ENCODE measurements around the gene SHROOM3.
A peak's percentile ranks its signal among the peaks of the same experiment; 100 is the strongest.

The SHROOM3 gene

DNA sequence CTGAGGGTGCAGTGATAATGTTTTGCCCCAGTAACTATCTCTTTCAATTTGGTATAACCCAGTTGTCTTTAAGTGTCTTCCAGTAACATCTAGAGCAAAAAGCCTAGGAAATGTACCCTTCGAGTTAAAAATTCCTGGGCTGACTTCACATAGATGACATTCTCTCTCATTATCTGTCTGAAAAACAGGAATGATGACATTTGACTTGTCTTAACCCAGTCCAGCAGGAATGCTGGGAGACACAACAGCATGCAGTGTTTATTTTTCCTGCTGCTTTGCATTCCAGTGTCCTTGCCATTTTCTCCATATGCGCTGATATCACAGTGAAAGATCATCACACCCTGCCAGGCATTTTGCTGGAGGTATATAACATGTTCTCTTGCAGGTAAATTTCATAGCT, 333.0 kb downstream of the SHROOM3 start:
- ChIA-PET CTCF (no interaction called here), POLR2A (no interaction called here)
- no peak overlapping the region for H3K4me3 ChIP-seq (ENCODE audit: control insufficient read depth in 1 of 7, extremely low read depth in 1 of 7, insufficient read depth in 4 of 7, low read depth in 2 of 7, low read length in 6 of 7)
- H3K9me3 ChIP-seq (ENCODE audit: control extremely low read depth in 1 of 5, control insufficient read depth in 4 of 5, insufficient read depth in 2 of 5, low read depth in 1 of 5, low read length in 4 of 5) = no peaks in the 10 kb centered on the region
- no peak for DNase-seq
- H3K4me1 ChIP-seq (ENCODE audit: control extremely low read depth in 1 of 4, control insufficient read depth in 4 of 4, insufficient read depth in 4 of 4, low read length in 3 of 4) = peaks cover 0 to 4% (median 0%) of the 10 kb centered on the region in 4 experiments
- no peaks in the 10 kb centered on the region for H3K36me3 ChIP-seq (ENCODE audit: control insufficient read depth in 4 of 4, insufficient read depth in 4 of 4, low read length in 3 of 4)
- H3K27ac ChIP-seq (ENCODE audit: insufficient read depth in 1 of 2, low read depth in 1 of 2, low read length in 2 of 2, poor library complexity in 1 of 2, severe bottlenecking in 2 of 2) = no peak overlapping the region
- WGBS (ENCODE audit: insufficient coverage) = 100% methylated on average over 1 of the region's 2 CpGs
- no peaks in the 10 kb centered on the region for H3K27me3 ChIP-seq (replicated peaks in 2 of 5; ENCODE audit: control insufficient read depth in 4 of 5, insufficient read depth in 5 of 5, low read length in 4 of 5)

DNA sequence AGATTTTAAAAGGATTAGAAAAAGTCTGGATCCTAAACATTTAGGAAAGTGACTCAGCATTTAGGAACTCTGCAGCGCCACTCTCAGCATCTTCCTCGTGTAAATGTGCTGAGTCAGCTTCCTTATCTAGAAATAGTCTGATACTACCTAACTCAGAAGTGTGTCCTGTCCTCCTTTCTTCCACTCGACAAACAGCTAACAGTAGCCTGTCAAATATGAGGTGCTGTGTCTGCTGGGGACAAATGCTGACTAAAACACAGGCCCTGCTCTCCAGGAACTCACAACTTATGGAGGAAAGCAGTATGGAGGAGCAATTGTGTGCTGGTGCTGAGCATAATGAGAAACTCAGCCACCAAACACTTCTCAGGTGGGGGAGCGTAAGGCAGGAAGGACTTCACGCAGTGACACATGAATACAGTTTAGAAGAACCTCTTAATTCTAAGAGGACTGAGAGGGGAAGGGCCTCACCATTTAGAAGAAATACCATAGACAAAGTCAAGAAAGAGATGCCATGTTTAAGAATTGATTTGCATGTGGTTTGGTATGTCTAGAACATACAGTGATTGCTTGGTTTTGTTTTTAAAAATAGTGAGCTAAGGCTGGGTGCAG, 337.6 kb downstream of the SHROOM3 start:
- Histone ChIP-seq H3K4me3 (ENCODE audit: control insufficient read depth in 1 of 7, extremely low read depth in 1 of 7, insufficient read depth in 4 of 7, low read depth in 2 of 7, low read length in 6 of 7) (no peak overlapping the region), H3K36me3 (ENCODE audit: control insufficient read depth in 4 of 4, insufficient read depth in 4 of 4, low read length in 3 of 4) (no peaks in the 10 kb centered on the region), H3K4me1 (ENCODE audit: control extremely low read depth in 1 of 4, control insufficient read depth in 4 of 4, insufficient read depth in 4 of 4, low read length in 3 of 4) (peaks cover 0 to 4% (median 0%) of the 10 kb centered on the region in 4 experiments), H3K9me3 (ENCODE audit: control extremely low read depth in 1 of 5, control insufficient read depth in 4 of 5, insufficient read depth in 2 of 5, low read depth in 1 of 5, low read length in 4 of 5) (no peaks in the 10 kb centered on the region), H3K27ac (ENCODE audit: insufficient read depth in 1 of 2, low read depth in 1 of 2, low read length in 2 of 2, poor library complexity in 1 of 2, severe bottlenecking in 2 of 2) (no peak overlapping the region), H3K27me3 (replicated peaks in 2 of 5; ENCODE audit: control insufficient read depth in 4 of 5, insufficient read depth in 5 of 5, low read length in 4 of 5) (no peaks in the 10 kb centered on the region)
- DNase-seq = peak; percentile 14 to 55 (median 44)
- POLR2A ChIA-PET = interaction anchor here (0.7 kb wide), 2 partner anchors 68 to 120 kb away, joined by 4 read pairs; no protein-coding TSS in a partner anchor
- CTCF ChIA-PET = no interaction called here
- 0% methylated on average over 2 of the region's 5 CpGs for WGBS (ENCODE audit: insufficient coverage)

DNA sequence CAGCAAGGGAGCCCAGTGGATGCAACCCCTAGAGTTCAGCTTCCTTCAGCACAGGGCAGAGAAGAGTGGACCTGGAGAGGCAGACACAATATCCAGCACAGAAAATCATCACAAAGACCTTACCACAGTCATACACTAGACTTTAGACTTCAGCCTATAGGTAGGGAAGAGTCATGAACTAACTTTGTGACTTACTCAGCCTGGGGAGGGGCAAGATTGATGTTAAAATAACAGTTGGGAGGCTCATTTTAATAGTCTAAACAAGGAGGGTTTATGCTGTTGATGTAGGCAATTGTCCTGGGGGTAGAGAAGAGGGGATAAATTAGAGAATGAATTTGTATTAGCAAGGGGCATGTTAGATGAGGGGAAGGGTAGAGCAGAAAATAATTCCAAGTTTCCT, 338.7 kb downstream of the SHROOM3 start:
- H3K4me1 ChIP-seq (ENCODE audit: control extremely low read depth in 1 of 4, control insufficient read depth in 4 of 4, insufficient read depth in 4 of 4, low read length in 3 of 4) = peaks cover 0 to 4% (median 0%) of the 10 kb centered on the region in 4 experiments
- ChIA-PET POLR2A (no interaction called here), CTCF (no interaction called here)
- no peak overlapping the region for H3K27ac ChIP-seq (ENCODE audit: insufficient read depth in 1 of 2, low read depth in 1 of 2, low read length in 2 of 2, poor library complexity in 1 of 2, severe bottlenecking in 2 of 2)
- no peak overlapping the region for H3K4me3 ChIP-seq (ENCODE audit: control insufficient read depth in 1 of 7, extremely low read depth in 1 of 7, insufficient read depth in 4 of 7, low read depth in 2 of 7, low read length in 6 of 7)
- no peak for DNase-seq
- H3K36me3 ChIP-seq (ENCODE audit: control insufficient read depth in 4 of 4, insufficient read depth in 4 of 4, low read length in 3 of 4) = no peaks in the 10 kb centered on the region
- no peaks in the 10 kb centered on the region for H3K9me3 ChIP-seq (ENCODE audit: control extremely low read depth in 1 of 5, control insufficient read depth in 4 of 5, insufficient read depth in 2 of 5, low read depth in 1 of 5, low read length in 4 of 5)
- H3K27me3 ChIP-seq (replicated peaks in 2 of 5; ENCODE audit: control insufficient read depth in 4 of 5, insufficient read depth in 5 of 5, low read length in 4 of 5) = no peaks in the 10 kb centered on the region

DNA sequence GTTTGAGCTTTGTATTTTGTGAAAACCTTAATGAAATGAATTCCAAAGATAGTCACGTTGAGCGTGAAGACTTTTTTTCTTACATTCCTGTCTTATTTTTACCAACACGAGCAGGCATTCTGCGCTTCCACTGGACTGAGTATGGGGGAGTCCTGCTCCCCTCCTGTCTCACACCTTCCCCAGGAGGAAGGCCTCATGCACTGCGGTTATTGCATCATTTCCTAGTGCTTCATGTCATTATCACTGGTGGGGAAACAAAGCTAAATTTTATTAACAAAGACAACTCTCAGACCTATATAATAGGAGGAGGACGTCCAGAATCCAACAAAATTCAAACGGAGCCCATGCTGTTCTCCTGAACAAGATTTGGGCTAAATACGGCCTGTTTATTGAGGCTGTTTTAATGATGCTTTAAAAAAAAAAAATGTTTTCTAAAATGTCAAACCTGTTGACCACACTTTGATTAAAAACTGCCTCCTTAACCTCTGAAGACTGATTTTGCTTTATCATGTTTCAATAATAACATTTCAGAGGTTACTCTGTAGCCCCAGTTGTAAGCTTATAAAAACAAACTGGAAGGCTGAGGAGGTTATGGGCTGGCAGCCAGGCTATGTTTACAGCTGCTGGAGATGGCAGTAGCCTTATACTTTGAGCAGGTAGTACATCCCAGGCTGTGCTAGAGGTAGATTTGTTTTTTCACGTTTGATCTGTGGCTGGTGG, 344.9 kb downstream of the SHROOM3 start:
- H3K27me3 ChIP-seq (replicated peaks in 2 of 5; ENCODE audit: control insufficient read depth in 4 of 5, insufficient read depth in 5 of 5, low read length in 4 of 5) = no peaks in the 10 kb centered on the region
- 95% methylated on average over 4 of the region's 9 CpGs for WGBS (ENCODE audit: insufficient coverage)
- no peaks in the 10 kb centered on the region for H3K4me1 ChIP-seq (ENCODE audit: control extremely low read depth in 1 of 4, control insufficient read depth in 4 of 4, insufficient read depth in 4 of 4, low read length in 3 of 4)
- no peak overlapping the region for H3K4me3 ChIP-seq (ENCODE audit: control insufficient read depth in 1 of 7, extremely low read depth in 1 of 7, insufficient read depth in 4 of 7, low read depth in 2 of 7, low read length in 6 of 7)
- no peaks in the 10 kb centered on the region for H3K36me3 ChIP-seq (ENCODE audit: control insufficient read depth in 4 of 4, insufficient read depth in 4 of 4, low read length in 3 of 4)
- ChIA-PET CTCF (no interaction called here), POLR2A (no interaction called here)
- DNase-seq = no peak
- no peak overlapping the region for H3K27ac ChIP-seq (ENCODE audit: insufficient read depth in 1 of 2, low read depth in 1 of 2, low read length in 2 of 2, poor library complexity in 1 of 2, severe bottlenecking in 2 of 2)
- no peaks in the 10 kb centered on the region for H3K9me3 ChIP-seq (ENCODE audit: control extremely low read depth in 1 of 5, control insufficient read depth in 4 of 5, insufficient read depth in 2 of 5, low read depth in 1 of 5, low read length in 4 of 5)

DNA sequence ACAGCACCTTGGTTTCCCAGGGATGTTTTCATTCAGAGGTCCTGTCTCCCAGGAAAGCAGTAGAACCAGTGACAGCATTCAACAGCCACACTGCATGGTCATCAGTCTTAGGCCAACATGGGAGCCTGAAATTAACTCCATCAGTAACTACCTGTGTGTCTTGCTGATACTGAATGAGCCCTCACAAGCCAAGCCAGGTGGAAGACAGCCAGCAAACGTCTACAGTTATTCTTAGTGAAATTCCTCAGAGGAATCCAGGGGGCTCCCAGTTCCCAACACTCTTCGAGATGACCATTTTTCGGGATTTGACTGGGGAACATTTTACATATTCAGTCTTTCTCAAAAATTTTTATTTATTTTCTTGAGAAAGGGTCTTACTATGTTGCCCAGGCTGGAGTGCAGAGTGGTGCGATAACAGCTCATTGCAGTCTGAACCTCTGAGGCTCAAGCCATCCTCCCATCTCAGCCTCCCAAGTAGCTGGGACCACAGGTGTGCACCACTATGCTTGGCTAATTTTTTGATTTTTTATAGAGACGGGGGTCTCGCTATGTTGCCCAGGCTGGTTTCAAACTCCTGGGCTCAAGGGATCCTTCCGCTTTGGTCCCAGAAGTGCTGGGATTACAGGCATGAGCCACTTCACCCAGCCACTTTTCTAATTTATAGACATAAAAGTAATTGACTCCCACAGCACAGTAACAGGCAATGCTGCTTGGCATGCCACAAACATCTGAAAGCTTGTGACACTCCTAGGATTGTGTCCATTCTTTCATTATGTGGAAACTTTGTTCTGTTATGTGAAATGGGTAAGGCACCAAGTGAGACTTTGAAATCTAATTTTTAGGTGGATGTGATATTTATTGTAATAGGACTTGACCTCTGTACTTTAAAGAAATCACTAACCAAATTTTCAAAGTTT, 346.0 kb downstream of the SHROOM3 start:
- no peak overlapping the region for H3K4me3 ChIP-seq (ENCODE audit: control insufficient read depth in 1 of 7, extremely low read depth in 1 of 7, insufficient read depth in 4 of 7, low read depth in 2 of 7, low read length in 6 of 7)
- no peaks in the 10 kb centered on the region for H3K27me3 ChIP-seq (replicated peaks in 2 of 5; ENCODE audit: control insufficient read depth in 4 of 5, insufficient read depth in 5 of 5, low read length in 4 of 5)
- H3K4me1 ChIP-seq (ENCODE audit: control extremely low read depth in 1 of 4, control insufficient read depth in 4 of 4, insufficient read depth in 4 of 4, low read length in 3 of 4) = no peaks in the 10 kb centered on the region
- DNase-seq = no peak
- WGBS (ENCODE audit: insufficient coverage) = 93% methylated on average over 6 of the region's 7 CpGs
- ChIA-PET CTCF (no interaction called here), POLR2A (no interaction called here)
- H3K9me3 ChIP-seq (ENCODE audit: control extremely low read depth in 1 of 5, control insufficient read depth in 4 of 5, insufficient read depth in 2 of 5, low read depth in 1 of 5, low read length in 4 of 5) = no peaks in the 10 kb centered on the region
- no peaks in the 10 kb centered on the region for H3K36me3 ChIP-seq (ENCODE audit: control insufficient read depth in 4 of 4, insufficient read depth in 4 of 4, low read length in 3 of 4)
- no peak overlapping the region for H3K27ac ChIP-seq (ENCODE audit: insufficient read depth in 1 of 2, low read depth in 1 of 2, low read length in 2 of 2, poor library complexity in 1 of 2, severe bottlenecking in 2 of 2)

DNA sequence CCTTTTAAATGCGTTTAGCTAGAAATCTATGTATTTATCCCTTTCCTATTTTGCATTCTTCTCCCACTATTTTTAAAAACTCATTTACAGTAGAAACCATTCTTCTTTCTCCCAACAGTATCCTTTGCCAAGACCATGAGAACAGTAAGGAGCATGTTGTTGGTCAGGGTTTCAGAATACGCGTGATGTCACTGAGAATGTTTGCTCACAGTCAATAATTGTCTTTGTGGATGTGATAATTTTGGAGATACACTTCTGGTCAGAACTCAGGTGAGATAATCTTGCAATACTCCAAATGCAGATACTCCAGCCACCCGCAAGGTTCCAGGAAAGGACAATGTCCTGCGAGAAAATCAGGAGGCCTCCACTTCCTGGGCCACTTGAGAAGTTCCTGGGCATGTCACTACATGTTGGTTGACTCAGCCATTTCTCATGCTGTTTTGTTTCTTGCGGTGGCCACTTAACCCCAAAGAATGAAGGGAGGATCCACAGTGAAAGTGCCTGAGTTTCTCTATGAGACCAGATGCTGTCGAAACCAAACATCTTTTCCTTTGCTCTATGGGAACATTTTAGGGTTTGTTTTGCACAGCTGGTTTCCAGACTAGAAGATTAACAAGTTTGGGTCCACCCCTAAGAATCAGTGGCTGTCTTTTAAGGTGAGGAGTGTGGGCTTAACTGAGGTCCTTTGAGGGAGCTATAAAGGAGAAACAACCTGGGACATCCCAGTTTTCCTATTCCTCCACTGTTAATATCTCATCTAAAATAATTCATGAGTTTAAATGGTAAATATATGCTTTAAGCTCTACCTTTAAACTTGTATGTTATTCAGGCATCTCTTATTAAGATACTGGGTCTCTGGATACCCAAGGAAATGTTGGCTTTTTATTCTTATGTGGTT, 346.9 kb downstream of the SHROOM3 start:
- H3K4me3 ChIP-seq (ENCODE audit: control insufficient read depth in 1 of 7, extremely low read depth in 1 of 7, insufficient read depth in 4 of 7, low read depth in 2 of 7, low read length in 6 of 7) = no peak overlapping the region
- no peak for DNase-seq
- H3K9me3 ChIP-seq (ENCODE audit: control extremely low read depth in 1 of 5, control insufficient read depth in 4 of 5, insufficient read depth in 2 of 5, low read depth in 1 of 5, low read length in 4 of 5) = no peaks in the 10 kb centered on the region
- POLR2A ChIA-PET = interaction anchor here (0.6 kb wide), 1 partner anchor 627 kb away, joined by 3 read pairs; no protein-coding TSS in a partner anchor
- no peak overlapping the region for H3K27ac ChIP-seq (ENCODE audit: insufficient read depth in 1 of 2, low read depth in 1 of 2, low read length in 2 of 2, poor library complexity in 1 of 2, severe bottlenecking in 2 of 2)
- no peaks in the 10 kb centered on the region for H3K27me3 ChIP-seq (replicated peaks in 2 of 5; ENCODE audit: control insufficient read depth in 4 of 5, insufficient read depth in 5 of 5, low read length in 4 of 5)
- CTCF ChIA-PET = interaction anchor here (1.3 kb wide), 1 partner anchor 25 kb away, joined by 3 read pairs; no protein-coding TSS in a partner anchor
- no peaks in the 10 kb centered on the region for H3K36me3 ChIP-seq (ENCODE audit: control insufficient read depth in 4 of 4, insufficient read depth in 4 of 4, low read length in 3 of 4)
- H3K4me1 ChIP-seq (ENCODE audit: control extremely low read depth in 1 of 4, control insufficient read depth in 4 of 4, insufficient read depth in 4 of 4, low read length in 3 of 4) = no peaks in the 10 kb centered on the region
- WGBS (ENCODE audit: insufficient coverage) = 81% methylated on average over 3 of the region's 7 CpGs
